Measurements from ENCODE around the gene GMEB2.
"Not testable (repeated sequence)": the region's sequence is repeated elsewhere in the genome, so short reads cannot be mapped to it uniquely, and the experiment has no call there.

GMEB2 gene

DNA sequence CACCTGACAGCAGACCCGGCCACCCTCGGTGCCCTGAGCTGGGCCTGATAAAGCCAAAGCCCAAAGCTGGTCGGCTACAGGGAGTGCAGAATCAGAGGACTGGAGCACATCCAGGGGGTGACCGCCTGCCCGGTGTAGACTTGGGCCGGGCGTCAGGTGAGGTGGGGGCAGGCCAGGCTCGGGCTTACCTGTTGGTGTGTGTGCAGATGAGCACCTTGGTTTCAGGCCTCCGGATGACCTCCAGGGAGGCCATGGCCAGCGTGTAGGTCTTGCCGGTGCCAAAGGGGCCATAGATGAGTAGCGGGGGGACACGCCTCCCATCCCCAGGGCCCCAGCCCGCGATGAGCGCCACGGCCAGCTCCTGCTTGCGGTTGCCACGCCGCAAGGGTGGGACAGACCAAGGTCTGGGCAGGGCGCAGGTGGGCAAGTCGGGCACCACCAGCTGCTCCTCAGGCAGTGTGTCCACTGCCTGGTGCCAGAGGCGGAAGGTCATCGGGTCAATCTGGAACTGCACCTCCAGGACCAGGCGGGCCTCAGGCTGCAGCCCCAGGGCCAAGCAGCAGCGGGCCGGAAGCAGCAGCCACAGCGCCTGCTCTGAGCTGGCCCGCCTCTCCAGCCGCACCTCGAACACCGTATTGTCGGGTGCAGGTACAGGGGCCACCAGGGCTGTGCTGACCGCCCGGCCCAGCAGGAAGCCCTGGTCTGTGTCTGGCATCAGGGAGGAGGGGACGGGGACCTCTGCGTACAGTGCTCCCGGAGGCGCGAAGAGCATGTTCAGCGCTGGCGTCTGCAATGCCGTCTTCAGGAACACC, 58.5 kb downstream of the GMEB2 start:
- DNase-seq: no peak

DNA sequence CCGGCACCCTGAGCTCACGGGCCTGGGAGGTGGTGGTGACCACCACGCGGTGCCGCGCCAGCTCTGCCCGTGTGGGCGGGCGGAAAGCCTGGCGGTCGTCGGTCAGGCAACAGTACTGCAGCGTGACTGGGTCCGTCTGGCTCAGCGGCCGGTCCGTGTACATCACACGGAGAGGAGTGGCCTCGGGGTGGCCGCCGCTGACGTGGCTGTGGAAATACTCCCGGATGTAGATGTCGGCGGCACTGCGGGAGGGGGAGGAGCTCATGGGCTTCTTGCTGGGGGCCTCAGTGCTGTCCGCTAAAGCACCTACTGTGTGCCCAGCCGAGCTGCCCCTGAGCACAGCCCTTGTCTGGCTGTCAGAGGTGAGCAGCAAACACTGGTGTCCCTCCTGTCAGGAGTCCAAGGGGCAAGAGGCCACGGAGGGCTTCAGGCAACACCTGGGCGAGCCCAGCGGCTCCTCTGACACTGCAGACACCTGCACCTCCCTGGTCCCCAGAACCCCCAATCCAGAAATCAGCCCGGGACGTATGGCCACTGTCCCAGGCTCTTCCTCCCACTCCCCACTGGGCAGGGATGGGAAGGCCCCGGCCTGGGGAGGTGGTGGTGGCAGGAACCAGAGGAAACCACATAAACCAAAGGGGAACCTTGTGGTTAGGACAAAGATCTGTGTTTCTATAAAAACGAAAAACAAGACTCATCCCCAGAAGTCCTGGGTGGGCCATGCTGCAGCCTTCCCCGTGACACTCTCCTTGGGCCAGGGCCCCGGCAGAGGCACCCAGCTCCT, 59.3 kb downstream of the GMEB2 start:
- DNase-seq: no peak

DNA sequence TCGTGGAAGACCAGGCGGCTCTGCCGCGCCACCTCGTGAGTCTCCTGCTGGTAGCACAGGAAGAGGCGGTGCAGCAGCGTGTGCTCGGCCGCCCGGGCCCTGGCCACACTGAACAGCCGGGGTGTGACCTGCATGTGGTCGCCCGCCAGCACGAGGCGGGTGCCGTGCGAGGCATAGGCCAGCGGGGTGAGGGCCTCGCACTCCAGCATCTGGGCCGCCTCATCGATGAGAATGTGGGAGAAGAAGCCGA, 59.8 kb downstream of the GMEB2 start:
- DNase-seq: no peak

DNA sequence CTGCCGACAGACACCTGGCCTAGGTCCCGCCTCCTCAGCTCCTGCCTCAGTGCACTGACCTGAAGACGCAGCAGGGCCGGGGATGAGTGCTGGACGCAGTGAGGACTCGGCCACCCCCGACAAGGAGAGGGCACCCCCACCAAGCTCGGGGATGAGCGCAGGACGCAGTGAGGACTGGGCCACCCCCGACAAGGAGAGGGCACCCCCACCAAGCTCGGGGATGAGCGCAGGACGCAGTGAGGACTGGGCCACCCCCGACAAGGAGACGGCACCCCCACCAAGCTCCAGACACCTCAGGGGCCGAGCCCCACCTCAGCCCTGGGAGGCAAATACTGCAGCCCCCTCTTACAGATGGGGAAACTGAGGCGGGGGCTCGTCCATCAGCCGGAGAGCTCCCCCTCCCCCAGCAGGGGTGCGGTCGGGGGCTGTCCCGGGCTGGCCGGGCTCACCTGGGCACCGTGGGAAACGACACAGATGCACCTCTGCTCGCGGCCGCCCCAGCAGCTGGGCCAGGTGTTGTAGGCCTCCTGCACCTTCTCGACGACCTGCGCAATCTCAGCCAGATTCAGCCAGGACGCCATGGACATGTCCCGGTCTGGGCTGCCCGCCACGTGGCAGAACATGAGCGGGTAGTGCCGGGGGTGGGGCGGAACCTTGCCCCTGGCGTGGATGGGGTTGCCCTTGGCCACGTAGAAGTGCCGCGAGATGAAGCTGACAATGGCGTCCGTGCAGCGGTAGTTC, 60.3 kb downstream of the GMEB2 start:
- DNase-seq: no peak

DNA sequence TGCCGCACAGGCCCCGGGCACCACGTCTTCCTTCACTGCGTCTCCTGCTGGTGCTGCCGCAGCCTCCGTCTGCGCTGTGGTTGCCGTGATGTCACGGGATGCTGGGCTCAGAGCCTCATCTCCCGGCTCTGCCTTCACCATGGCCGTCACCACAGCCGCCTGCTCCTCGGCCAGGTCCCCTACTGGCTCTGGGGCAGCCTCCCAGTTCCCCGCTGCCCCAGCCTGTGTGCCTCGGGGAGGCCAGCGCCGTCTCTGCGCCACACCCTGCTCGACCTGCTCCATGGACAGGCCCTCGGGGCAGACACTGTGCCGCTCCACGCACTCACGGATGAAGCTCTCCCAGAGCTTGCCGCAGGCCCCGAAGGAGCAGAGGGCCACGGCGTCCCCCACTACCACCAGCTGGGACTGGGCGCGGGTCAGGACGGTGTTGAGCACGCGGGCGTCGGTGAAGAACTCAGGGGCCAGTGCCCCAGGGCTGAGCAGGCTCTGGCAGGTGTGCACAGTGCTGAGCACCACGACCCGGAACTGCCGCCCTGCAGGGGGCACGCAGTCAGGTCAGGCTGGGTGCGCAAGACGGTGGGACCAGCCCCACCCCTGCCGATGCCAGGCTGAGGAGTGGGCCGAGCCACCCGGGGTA, 61.1 kb downstream of the GMEB2 start:
- no peak for DNase-seq

DNA sequence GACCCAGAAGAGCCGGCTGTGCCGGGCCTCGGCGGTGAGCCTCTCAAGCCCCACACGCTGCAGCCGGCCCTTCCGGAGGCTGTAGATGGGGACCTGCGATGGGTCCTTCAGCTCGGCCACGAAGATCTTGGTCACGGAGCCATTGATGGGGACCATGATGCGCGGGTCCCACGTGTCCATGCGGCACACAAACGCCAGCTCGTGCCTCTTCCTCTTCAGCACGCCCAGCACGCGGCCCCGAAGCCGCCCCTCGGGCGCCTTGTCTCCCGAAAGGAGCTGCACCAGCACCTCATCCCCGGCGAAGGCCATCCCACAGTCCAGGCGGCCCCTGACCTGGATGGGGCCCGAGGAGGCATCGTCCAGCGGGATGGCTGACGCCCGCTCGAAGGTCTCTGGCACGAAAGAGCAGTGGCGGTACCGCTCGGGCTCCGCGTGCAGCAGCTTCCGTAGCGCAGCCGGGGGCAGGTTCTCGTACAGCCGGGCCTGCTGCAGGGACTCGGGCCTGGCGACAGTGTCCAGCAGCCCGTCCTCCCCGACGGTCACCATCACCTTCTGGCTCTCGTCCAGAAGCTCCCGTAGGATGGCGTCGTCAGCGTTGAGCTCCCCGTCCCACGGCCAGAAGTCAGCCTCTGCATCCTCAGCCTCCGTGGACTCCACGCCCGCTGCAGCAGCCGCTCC, 61.7 kb downstream of the GMEB2 start:
- DNase-seq: no peak

DNA sequence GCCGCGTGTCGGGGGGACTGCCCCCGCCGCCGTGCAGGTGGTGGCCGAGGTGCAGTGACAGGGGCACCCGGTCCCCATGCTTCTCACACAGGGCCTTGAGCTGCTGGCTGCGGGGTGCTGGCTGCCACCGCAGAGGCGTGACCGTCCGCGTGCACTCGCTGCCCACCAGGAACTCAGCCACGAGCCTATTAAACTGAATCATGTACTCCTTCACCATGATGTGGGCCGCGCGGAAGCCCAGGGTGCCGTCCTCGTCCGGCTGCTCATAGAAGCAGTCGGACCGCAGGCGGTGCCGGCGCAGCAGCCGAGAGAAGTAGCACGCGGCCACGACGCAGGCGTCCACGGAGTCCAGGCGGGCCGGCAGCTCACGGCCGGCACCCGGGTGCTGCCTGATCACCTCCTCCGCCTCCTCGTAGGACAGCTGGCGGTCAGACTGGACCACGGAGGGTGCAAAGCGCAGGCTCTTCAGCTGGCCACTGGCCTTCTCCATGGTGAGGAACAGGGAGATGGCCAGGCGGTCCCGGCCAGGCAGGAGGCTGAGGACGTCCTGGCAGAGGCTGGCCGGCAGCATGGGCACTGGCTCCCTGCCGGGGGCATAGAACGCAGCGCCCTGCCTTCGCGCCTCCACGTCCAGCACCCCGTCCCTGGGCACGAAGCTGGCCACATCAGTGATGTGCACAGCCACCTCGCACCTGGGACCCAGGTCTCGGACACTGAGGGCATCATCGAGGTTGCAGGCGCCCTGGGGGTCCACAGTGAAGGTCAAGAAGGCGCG, 62.7 kb downstream of the GMEB2 start:
- no peak for DNase-seq

DNA sequence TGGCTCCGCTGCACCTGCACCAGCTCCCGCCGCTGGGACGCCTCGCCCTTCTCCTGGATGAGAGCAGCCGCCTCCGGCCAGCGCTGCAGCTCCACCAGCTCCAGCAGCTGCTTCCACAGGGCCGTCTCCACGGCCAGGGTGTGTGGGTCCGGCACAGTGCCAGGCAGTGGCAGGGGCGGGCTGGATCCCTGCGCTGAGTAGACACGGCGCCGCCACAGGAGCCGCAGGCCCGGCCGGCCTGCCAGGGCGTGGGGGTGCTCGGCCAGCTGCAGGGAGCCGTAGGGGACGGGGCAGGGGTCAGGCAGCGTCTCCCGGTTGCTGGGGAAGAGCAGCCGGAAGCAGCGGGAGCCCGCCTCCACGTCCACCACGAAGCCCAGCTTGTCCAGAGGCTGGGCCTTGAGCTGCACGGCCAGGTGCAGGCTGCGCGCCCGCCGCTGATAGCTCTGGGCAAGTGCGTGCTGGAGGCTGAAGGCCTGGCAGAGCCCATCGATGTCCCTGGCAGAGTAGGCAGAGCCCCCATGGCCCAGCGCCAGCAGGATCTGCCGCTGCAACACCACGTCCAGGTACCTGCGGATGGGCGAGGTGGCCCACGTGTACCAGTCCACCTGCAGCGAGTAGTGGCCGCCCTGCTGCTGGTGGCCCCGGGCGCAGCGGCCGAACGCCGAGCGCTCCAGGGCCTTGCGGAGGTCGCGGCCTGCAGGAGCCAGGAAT, 63.5 kb downstream of the GMEB2 start:
- DNase-seq: no peak

DNA sequence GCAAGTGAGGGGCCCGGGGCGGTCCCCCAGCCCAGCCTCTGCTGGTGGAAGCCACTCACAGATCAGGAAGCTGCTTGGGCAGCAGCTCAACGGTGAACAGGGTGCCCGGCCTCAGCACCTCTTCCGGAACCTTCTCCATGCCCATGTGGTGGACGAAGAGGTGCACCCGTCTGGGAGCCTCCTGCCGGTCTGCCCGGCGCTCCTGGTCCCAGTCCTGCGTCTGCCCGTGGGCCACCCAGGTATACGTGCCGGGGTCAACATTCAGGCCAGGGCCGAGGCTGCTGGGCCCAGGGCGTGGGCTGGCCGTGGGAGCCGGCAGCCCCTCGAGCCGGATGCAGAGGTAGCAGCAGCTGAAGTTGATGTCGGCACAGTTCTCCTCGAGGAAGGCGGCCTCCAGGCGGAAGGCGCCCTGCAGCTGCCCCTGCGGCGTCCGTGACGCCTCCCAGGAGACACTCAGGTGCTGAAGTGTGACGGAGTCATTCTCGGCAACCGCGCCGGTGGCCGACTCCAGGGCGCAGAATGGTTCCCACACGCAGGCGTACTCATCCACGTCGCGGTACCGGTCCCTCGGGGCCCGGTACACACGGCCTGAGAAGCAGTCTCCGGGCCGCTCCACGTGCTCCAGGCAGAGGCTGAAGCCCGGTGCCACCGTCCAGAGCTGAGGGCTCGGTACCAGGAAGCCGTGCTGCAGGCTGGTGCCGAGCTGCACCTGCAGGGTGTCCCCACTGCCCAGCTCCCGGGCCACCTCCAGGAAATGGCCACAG, 64.3 kb downstream of the GMEB2 start:
- DNase-seq: no peak

DNA sequence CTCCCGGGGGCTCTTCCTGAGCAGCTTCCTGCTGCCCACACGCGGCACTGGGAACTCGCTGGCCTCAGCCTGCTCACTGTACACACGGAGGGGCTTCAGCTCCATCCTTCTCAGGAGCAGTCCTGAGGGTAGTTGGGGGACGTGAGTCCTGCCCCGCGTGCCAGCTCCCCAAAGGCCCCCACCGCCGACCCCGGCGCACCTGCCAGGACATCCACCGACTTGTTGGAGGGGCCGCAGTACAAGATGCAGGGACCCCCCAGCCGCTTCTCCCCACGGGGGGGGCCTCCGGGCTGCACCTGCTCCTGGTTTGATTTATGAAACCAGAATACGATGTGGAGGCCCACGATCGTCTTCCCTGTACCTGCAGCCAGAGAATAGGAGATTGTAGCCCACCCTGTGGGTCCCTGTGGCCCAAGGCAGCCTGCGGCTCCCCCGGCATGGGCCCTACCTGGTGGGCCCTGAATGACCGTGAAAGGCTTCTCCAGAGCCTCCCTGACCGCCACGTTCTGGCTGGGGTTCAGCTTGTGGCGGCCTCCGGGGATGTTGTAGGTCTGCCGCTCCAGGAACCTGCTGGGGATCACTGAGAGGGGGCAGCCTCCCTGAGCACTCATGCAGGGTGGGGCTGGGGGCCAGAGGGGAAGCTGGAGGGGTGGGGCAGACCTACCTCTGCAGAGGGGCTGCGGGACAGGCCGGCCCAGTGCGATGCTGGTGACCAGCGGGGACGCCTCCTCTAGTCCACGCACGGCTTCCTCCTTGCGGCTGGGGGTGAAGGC, 65.1 kb downstream of the GMEB2 start:
- DNase-seq: no peak

DNA sequence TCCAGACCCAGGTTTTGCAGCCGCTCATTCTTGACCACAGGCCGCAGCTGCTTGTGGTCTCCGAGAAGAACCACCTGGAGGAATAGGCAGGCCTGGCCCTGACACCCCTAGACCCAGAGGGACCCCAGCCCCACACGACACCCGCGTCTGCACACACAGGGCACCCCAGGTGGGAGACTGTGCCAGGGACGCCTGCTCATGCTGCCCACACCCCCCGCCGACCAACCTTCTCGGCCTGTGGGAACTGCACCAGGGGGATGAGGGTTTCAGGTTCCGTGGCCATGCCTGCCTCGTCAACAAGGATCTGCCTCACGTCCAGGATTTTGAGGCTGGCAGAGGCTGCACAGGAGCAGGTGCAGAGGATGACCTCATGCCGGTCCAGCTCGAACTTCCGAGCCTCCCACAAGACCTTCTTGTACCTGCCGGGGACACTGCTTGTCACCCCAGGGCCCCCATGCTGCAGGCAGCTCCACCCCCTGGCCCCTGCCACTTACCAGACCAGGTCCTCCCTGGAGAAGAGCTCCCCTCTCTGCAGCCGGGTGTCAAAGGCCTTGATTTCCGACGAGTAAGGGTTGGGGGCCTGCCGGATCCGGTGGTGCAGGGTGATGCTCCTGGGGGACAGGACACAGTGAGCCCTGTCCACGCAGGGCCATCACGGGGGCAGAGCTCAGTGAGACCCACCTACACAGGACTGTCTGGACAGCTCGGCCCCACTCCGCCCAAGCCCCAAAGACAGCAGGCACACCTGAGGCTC, 65.9 kb downstream of the GMEB2 start:
- DNase-seq: no peak

DNA sequence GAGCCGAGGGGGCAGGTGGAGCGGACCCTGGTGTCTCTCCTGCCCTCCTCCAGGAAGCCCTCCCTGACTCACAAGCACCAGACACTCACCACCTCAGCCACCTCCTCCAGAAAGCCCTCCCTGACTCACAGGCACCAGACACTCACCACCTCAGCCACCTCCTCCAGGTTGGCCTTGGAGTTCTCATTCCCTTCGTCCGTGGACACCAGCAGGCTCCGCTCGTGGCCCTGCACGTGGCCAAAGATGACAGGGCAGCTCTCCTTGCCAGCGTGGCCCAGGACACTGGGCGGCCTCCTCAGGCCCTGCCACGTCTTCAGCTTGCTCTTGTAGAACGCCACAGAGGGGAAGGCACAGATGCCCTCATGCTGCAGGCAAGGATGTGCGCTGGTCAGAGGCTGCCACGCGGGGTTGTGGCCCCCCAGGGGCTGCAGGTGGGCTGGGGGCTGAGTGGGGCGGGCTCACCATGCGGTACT, 66.5 kb downstream of the GMEB2 start:
- no peak for DNase-seq

DNA sequence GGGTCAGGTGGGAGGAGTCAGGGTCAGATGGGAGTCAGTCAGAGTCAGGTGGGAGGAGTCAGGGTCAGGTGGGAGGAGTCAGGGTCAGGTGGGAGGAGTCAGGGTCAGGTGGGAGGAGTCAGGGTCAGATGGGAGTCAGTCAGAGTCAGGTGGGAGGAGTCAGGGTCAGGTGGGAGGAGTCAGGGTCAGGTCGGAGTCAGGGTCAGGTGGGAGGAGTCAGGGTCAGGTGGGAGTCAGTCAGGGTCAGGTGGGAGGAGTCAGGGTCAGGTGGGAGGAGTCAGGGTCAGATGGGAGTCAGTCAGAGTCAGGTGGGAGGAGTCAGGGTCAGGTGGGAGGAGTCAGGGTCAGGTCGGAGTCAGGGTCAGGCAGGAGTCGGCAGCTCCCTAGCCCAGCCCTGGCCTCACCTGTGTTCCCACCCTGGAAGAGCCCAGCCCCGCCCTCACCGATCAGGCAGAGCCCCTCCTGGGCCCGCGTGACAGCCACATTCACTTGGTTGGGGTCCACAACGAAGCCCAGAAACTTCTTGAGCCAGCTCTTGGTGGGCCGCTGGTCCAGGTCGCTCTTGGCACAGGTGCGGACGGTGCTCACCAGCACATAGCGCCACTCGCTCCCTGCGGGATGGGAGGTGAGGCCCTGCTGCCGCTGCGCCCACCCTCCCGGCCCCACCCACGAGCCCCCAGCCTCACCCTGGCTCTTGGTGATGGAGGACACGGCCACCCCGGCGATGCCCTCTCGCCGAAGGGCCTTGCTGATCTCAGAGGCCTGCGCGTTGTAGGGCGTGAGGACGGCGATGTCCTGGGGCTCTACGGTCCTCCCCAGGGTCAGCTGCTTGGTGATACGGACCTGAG, 67.2 kb downstream of the GMEB2 start:
- DNase-seq: not testable (repeated sequence)

DNA sequence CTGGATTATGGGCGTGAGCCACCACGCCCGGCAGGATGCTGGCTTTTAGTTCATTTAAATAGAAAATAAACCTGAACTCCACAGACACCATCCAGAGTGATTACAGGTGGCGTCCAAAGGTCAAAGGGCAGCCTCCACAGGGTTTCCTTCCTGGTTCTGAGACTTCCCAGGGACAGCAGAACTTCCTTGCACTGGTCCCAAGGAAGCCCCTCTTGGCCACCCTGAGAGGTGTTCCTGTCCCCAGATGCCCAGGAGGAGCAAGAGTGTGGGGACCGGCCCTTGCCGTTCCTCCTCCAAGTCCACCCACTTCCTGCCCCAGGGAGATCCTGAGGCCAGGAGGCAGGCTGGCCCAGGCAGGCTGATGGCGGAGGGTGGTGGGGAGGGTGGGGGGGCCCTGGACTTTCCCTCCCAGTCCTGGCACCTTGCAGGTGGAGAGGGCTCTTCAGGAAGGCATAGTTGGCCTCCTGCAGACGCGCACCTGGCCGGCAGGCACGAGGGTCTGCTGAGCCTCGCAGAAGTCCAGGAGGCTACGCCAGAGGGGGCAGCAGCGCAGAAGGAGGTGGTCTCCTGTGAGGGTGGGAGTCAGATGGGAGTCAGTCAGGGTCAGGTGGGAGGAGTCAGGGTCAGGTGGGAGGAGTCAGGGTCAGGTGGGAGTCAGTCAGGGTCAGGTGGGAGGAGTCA, 68.0 kb downstream of the GMEB2 start:
- DNase-seq: no peak

DNA sequence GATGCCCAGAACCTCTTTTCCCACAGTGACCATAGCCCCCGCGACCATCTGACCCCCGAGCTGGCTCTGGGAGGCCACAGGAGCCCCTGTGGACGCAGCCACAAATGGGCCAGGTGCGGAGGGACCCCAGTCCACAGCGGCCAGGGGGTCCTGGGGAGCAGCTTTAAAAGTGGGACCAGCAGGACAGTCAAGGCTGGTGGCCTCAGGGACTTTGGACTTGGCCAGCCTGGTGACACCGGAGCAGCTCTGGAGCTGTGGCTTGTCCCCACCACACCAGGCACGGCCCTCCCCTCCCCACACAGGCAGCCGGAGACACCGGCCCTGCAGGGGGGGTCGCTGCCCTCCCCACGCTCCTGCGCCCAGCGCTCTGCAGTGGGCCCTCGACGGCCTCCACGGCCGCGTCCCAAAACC, 69.4 kb downstream of the GMEB2 start:
- no peak for DNase-seq

DNA sequence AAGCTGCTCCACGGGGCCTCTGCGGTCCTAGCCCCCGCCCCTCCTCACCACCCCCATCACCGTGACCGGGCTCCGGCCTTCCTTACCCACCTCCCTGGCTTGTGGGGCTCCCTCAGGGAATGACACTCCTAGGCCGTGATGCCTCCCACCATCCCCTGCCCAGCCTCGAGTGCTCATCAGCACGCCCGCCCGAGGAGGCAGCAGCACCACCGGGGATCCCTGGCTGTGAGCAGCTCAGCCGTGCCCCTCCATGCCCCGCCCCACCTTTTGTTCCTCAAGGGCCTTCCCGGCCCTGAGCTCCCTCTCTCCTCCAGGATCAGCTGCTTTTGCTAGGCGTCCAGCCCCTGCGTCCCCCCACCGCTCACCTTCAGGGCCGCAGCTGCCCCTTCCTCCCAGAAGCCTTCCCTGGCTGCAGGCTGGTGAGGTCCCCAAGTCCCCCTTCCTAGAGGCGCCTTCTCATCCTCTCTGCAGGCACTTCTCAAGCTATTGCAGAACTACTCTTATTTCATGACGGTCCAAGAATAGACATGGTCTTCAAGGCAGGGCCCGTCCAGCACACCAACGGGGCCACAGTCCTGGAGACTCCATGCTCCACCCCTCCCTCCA, 69.9 kb downstream of the GMEB2 start:
- no peak for DNase-seq
